Activated CD8-positive, alpha-beta T cell treated with anti-CD3 and anti-CD28 coated beads for 36 hours (primary cell): ENCODE measurements around the gene FLOT2. TPM values are rescaled to one million over a fixed set of nuclear protein-coding genes. Genes with fewer than 3 reads are reported as not detected.
A peak's percentile ranks its signal among the peaks of the same experiment; 100 is the strongest.

ENCODE experiments used
- ATAC-seq: fragments of 200-7000 bp; cut with Tn5 transposase; one replicate; pipeline ENCODE4 v1.10.0; 2021; ENCODE audit warnings: mild to moderate bottlenecking, moderate library complexity
- CTCF ChIA-PET: fragments of 350-600 bp; sonication (Branson Sonifier 250); formaldehyde crosslinking; loops from one replicate; lab custom pipeline; 2021; ENCODE audit warnings: antibody characterized with exemption; lab: Charles Lee
- POLR2A ChIA-PET: fragments of 350-600 bp; sonication (Branson Sonifier 250); formaldehyde crosslinking; loops from one replicate; lab custom pipeline; 2021; ENCODE audit warnings: antibody characterized with exemption; lab: Charles Lee
- DNase-seq: peaks from one replicate; pipeline ENCODE4 v3.0.0-alpha.2; 2020
- H3K27ac Mint-ChIP-seq: one replicate; pipeline ENCODE4 v1.8.0; 2021; ENCODE audit warnings: mild to moderate bottlenecking, mixed read lengths
- H3K27me3 Mint-ChIP-seq: one replicate; pipeline ENCODE4 v1.8.0; 2021; ENCODE audit warnings: mixed read lengths
- H3K36me3 Mint-ChIP-seq: one replicate; pipeline ENCODE4 v1.8.0; 2021; ENCODE audit warnings: low read depth, mixed read lengths
- H3K4me1 Mint-ChIP-seq: one replicate; pipeline ENCODE4 v1.8.0; 2021; ENCODE audit warnings: low read depth, mixed read lengths
- H3K4me3 Mint-ChIP-seq: one replicate; pipeline ENCODE4 v1.8.0; 2021; ENCODE audit warnings: mild to moderate bottlenecking, moderate library complexity, mixed read lengths
- H3K9me3 Mint-ChIP-seq: one replicate; pipeline ENCODE4 v1.8.0; 2021; ENCODE audit warnings: mixed read lengths
- CTCF ChIP-seq: fragments of 200-600 bp; IDR thresholded peaks from one replicate; pipeline ENCODE4 v1.8.0; 2022; ENCODE audit warnings: antibody characterized with exemption, mild to moderate bottlenecking
- intact Hi-C: fragments of 100-400 bp; cut with micrococcal nuclease; formaldehyde crosslinking; loops from one replicate; pipeline ENCODE4 v1.10.0; 2022
- total RNA-seq, 2 experiments: library from RNA; stranded (reverse); gene quantifications; one replicate each; pipeline ENCODE4 v1.2.3, GENCODE V29; 2021

Gene FLOT2
- total RNA-seq, 2 experiments from 2014 or later = 59.7 to 60.1 TPM

- POLR2A ChIA-PET = interaction anchor here (0.7 to 4.8 kb wide), 11 partner anchors 9 to 175 kb away, joined by 3 to 19 read pairs (median 5); partner anchors contain the start of genes DHRS13 and PHF12
- Mint-ChIP-seq H3K4me3 (no peak overlapping the region), H3K27me3 (no peaks in the 10 kb centered on the region)
These were observed 29.3 kb upstream of the FLOT2 start for GRCh38 chr17:28926786-28927185.

DNA sequence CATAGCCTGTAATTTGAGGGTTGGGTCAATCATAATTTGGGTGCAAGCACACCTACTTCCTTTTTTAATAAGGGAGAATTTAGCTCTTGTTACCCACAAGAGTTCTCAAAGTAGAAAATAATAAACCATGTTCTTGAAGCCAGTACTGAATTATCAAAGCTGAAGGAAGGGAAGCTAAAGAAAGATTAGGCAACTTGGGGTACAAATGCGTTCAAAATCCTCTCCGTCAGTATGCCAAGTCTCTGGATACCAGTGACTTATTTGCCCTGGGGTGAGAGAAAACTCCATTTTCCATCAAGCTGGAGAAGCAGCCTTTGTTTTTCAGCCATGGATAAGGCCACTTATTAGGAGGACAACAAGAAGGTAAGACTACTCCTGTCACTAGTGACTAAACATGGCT is 28.8 kb upstream of the FLOT2 start:
- Mint-ChIP-seq H3K4me1 (peaks cover 61% of the 10 kb centered on the region), H3K4me3 (no peak overlapping the region)

More at GRCh38 chr17:28926786-28927185, 29.3 kb upstream of the FLOT2 start:
- intact Hi-C loops = loop anchor here (1.0 kb wide), 1 partner anchor 50 kb away; no protein-coding TSS in a partner anchor
- H3K27ac Mint-ChIP-seq = peak overlapping the region; percentile 82
- H3K9me3 Mint-ChIP-seq = peaks cover 7% of the 10 kb centered on the region
- DNase-seq (no peak), ATAC-seq (no peak)
- H3K4me1 Mint-ChIP-seq = peaks cover 62% of the 10 kb centered on the region
- H3K36me3 Mint-ChIP-seq = peaks cover 76% of the 10 kb centered on the region
- CTCF ChIA-PET = interaction anchor here (1.1 to 4.5 kb wide), 14 partner anchors 9 to 200 kb away, joined by 3 to 28 read pairs (median 8); partner anchors contain the start of genes FAM222B and TLCD1
- no peak for TF ChIP-seq CTCF

DNA sequence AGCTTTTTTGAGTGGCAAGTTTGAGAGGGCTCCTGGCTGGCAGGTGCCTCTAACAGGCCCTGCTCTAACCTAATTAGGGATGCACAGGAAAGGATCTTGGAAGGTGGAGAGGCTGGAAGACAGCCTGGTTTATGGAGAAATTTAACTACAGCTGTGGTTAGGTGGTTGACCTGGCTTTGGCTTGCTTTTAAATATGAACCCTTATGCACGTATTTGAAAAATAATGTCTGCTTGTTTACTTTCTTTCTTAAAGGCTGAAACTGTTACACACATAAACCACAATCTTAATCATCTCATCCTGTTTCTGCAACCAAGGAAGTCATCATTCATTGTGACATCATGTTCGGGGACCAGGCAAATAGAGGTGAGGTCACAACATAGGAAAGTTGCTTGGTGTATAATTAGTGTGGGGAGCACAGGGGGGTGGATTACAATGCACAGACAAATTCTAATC is 28.4 kb upstream of the FLOT2 start:
- DNase-seq (peak; percentile 59), ATAC-seq (peak; percentile 85)
- H3K4me3 Mint-ChIP-seq = peak overlapping the region; percentile 31
- H3K9me3 Mint-ChIP-seq = peaks cover 7% of the 10 kb centered on the region
- intact Hi-C loops = loop anchor here (1.0 kb wide), 1 partner anchor 50 kb away; no protein-coding TSS in a partner anchor
- POLR2A ChIA-PET = interaction anchor here (0.6 to 4.8 kb wide), 13 partner anchors 10 to 299 kb away, joined by 3 to 19 read pairs (median 5); partner anchors contain the start of gene DHRS13
- no peaks in the 10 kb centered on the region for H3K27me3 Mint-ChIP-seq
- peaks cover 80% of the 10 kb centered on the region for H3K36me3 Mint-ChIP-seq
- CTCF ChIA-PET = interaction anchor here (0.9 to 4.5 kb wide), 16 partner anchors 9 to 199 kb away, joined by 3 to 28 read pairs (median 6); partner anchors contain the start of genes FAM222B and TLCD1
- peaks cover 59% of the 10 kb centered on the region for H3K4me1 Mint-ChIP-seq
- no peak for TF ChIP-seq CTCF
- H3K27ac Mint-ChIP-seq = peak overlapping the region; percentile 82

More for the DNA sequence above, 28.8 kb upstream of the FLOT2 start:
- peak overlapping the region; percentile 82 for H3K27ac Mint-ChIP-seq
- CTCF ChIA-PET = interaction anchor here (0.9 to 4.5 kb wide), 16 partner anchors 9 to 199 kb away, joined by 3 to 28 read pairs (median 6); partner anchors contain the start of genes FAM222B and TLCD1
- POLR2A ChIA-PET = interaction anchor here (0.6 to 4.8 kb wide), 11 partner anchors 9 to 299 kb away, joined by 3 to 19 read pairs (median 5); partner anchors contain the start of gene DHRS13
- DNase-seq = no peak
- H3K36me3 Mint-ChIP-seq = peaks cover 79% of the 10 kb centered on the region
- peaks cover 7% of the 10 kb centered on the region for H3K9me3 Mint-ChIP-seq
- no peak for TF ChIP-seq CTCF
- intact Hi-C loops = loop anchor here (1.0 kb wide), 1 partner anchor 50 kb away; no protein-coding TSS in a partner anchor
- ATAC-seq = no peak
- no peaks in the 10 kb centered on the region for H3K27me3 Mint-ChIP-seq

DNA sequence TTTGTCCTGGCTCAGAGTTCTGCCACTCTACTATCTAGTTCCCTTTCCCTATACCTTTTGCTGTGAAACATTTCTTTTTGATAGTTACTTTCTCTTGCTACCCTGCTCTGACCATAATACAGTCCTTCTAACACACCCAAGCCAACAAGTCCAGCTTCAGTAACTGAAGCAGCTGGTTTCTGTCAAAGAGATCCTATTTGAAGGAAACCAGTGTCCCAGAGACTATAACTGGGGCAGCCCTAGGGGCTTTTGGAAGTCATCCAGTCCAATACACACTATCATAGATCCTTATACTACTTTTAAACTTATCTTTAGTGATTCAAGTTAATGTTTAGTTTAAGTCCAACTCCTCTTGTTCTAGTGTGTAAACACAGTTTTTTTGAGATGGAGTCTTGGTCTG is 22.7 kb upstream of the FLOT2 start:
- Mint-ChIP-seq H3K4me1 (peaks cover 26% of the 10 kb centered on the region), H3K27me3 (no peaks in the 10 kb centered on the region), H3K36me3 (peaks cover 75% of the 10 kb centered on the region), H3K4me3 (no peak overlapping the region), H3K9me3 (no peaks in the 10 kb centered on the region), H3K27ac (peak overlapping the region; percentile 73)
- intact Hi-C loops = no loop called here
- DNase-seq = no peak
- POLR2A ChIA-PET = no interaction called here
- no peak for TF ChIP-seq CTCF
- CTCF ChIA-PET = interaction anchor here (5.9 kb wide), 1 partner anchor 156 kb away, joined by 56 read pairs; no protein-coding TSS in a partner anchor
- ATAC-seq = no peak

DNA sequence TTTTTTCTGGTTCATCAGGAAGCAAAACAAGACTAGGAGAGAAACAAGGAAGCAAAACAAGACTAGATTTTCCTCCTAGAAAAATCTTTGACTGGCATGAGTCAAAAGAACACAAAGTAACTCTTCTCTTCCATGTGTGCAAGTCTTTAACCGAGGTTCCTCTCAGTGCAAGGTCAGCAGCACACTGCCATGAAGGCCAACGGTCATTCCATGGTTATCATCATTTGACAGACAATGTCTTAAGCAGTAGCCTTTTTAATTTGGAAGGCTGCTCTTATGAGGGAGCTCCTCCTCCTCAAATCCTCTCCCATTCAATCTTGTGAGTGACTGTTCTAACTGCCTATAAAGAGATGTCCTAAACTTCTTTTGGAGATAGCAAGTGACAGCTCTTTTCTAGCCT is 20.8 kb upstream of the FLOT2 start:
- ATAC-seq (no peak), DNase-seq (no peak)
- no peak for TF ChIP-seq CTCF
- Mint-ChIP-seq H3K36me3 (peaks cover 72% of the 10 kb centered on the region), H3K27ac (peak overlapping the region; percentile 12), H3K27me3 (no peaks in the 10 kb centered on the region), H3K9me3 (peaks cover 4% of the 10 kb centered on the region), H3K4me1 (peaks cover 18% of the 10 kb centered on the region), H3K4me3 (no peak overlapping the region)
- POLR2A ChIA-PET = interaction anchor here (0.8 to 1.9 kb wide), 4 partner anchors 10 to 74 kb away, joined by 3 to 5 read pairs (median 3); partner anchors contain the start of gene FLOT2
- intact Hi-C loops = no loop called here
- CTCF ChIA-PET = interaction anchor here (0.7 to 5.9 kb wide), 13 partner anchors 9 to 190 kb away, joined by 3 to 56 read pairs (median 4); partner anchors contain the start of genes NEK8 and PHF12
